HG03045 (cell line): ENCODE measurements around the gene SUPT3H.

Experiments used
- ATAC-seq: cut with Tn5 transposase; IDR thresholded peaks from one replicate; pipeline ENCODE4 v1.9.1; 2021; ENCODE audit warnings: mild to moderate bottlenecking, moderate library complexity; ENCODE audit not compliant: unreplicated experiment

The SUPT3H gene

DNA sequence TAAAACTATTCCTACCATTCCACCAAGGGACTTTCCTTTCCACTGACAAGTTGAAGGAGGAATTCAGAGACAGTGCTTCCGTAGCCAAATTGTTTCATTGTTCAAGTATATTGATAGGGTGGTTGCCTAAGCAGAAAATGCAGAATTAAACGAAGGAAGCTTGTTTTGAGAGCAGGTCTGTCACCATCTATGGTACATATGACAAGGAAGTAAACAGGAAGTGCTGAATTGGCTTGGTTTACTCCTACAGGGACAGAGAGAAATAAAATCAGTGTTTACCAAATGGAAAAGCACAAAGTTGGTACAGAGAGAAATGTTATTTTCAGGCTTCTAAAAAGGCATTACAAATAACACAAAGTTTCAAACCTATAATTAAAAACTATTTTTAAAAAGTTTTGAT, 568.5 kb downstream of the SUPT3H start:
- ATAC-seq: no peak

DNA sequence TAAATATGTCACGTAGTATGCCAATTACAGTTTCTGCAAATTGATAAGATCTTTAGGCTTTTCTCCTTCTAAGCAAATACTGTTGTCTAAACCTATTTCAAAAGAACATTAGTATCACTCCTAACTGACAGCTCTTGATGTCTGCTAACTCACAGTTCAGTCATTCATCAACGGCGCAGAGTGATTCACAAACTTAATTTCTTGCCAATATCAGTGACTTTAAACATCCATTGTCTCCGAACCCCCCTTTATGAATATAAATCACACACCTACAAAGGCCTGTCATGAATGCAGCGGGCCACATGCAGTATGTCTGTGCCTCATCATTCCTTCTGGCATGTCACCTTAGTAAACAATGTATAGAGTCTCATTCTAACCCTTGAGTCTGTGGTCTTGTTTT, 569.6 kb downstream of the SUPT3H start:
- ATAC-seq: no peak

DNA sequence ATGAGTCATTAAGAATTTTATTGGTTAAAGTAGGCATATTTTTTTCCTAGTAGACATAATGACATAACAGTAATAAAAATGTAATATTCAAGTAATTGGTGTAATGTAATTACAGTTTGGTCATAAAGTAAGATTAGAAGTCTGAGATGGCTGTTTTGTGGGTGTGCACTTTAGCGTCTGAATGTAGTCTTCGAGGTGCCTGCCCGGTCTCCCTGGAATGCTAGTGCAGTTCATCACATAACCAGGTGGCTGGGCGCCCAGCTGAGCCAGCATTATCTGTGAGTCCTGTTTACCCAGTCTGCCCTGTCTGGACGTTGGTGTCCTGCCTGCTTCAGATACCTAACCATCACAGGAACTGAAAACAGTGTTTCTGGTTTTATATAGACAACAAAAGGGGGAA, 571.1 kb downstream of the SUPT3H start:
- no peak for ATAC-seq

DNA sequence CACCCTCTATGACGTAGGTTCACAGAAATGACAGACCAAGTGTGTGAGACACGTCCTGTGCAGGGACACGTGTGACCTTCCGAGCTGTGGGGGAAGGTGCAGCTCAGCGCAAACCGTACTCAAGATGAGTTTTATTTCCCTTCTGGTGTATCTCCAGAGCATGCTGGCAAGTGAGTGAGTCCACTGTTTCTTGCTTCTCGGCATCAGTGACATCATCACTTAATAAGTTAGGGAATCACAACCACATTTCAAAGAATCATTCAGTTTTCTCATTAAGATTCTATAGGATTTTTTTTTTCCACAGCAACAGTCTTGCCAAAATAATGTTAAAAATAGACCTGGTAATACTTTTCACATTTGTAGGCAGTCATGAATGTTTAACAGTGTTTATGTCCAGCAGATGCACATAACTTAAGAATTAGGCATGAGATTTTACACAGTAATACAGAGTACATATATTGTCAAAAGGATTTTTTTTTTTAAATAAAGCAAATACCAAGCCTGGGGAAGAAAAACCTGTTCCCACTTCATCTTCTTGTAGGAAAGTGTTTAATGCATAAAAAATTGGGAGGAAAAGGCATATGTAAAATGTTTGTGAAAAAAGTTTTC, 572.4 kb downstream of the SUPT3H start:
- no peak for ATAC-seq

DNA sequence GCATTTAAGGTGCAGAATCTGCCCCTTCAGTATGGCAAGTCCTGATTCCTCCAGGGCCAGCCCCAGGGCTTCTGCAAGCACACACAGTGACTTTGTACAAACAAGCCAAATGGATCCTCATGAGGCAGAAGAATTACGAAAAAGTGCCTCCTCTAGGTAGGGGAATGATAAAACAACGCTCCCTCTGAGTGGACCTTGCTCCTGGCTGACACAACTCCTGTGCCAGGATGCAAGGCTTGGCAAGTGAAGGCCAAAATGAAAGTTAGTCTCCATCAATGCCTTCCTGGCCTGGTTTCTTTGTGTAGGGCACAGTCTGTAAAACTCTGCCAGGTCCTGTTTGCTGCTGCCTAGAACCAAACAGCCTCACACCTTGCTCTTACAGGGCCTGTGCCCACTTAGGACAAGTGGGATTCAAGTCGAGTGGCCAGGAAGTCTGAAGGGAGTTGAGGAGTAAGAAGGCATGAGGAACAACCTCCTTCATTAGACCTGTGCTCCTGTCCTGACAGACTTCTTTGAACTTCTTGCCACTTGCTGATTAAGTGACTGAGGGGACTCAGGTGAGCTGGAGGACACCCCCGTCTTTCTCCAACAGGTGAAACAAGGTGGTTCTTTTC, 573.1 kb downstream of the SUPT3H start:
- ATAC-seq: no peak

DNA sequence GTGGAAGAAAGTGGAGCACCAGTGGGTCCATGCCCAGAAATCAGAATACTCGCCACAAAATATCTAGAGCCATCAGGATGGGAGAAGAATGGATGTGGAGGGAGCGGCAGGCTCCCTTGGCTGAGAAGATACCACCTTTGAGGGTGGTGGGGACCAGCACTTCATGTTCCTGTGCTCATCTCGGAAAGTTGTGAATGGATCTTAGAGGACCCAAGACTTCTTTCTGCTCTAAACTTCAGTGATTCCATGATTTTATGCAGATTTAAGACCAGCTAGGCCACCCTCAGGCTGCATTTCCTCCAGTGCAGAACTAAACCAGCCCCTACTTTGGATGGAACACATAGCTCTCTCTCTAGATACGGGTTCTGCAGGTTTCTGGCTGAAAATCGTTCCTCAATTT, 573.7 kb downstream of the SUPT3H start:
- no peak for ATAC-seq

DNA sequence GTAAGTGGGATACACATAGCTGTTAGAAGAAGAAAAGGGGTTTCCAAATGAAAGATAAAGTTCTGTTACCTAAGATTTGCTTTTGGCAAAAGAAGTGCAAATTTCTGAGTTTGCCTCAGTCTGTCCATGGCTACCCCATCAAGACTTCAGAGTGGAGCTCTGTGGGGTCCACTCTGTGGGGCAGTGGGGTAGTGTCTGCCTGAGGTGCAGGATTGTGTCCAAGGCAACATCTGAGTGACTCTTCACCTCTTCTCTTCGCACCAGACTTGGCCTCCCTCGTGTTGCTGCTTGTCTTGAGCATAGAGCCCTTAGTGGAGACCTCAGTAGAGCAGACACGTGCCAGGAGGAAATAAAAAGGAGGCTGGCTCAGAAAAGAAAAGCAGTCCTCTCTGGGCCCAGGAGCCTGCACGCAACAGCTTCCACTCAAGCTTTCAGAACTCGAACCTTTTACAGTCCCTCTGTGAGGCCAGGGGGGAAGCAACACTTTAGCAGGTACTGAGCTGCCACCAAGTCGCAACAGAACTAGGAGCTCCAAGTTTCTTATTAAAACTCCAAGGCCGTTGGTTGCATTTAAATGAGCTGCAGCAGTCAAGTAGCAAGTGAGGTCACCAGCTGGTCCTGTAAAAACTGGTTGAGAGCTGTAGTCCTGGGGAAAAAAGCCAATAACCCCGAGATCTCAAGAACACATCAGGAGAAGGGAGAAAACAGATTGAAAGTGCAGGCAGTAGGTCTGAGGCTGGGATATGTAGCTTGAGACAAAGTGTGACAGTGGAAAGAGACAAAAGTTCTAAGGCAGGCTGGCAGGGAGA, 576.7 kb downstream of the SUPT3H start:
- no peak for ATAC-seq

DNA sequence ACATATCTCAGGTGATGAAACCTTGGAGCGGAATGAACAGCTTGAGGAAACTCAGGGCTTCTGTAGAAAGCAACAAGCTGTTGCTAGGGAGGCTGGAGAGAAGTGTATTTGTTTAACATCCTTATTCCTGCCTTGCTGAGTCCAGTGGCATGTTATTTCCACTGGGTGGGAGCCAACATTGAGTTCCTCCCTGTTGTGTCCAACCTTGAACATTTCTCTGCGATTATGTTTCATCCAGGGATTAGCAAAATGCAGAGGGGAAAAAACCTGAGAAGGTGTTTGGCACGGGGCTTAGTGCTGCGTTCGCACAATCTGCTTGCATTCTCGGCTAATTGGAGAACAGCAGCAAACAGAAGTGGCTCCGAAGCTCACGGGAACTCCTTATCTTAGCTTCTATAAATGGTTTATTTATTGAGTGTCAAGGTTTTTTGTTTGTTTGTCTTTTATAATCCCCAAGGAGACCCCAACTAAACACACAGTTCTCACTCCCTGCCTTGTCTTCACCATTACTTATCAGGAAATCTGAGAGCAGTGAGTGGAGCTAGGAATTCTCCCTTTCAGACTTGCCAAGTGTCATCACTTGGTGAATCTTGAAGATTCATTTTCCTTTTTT, 577.5 kb downstream of the SUPT3H start:
- ATAC-seq: no peak

DNA sequence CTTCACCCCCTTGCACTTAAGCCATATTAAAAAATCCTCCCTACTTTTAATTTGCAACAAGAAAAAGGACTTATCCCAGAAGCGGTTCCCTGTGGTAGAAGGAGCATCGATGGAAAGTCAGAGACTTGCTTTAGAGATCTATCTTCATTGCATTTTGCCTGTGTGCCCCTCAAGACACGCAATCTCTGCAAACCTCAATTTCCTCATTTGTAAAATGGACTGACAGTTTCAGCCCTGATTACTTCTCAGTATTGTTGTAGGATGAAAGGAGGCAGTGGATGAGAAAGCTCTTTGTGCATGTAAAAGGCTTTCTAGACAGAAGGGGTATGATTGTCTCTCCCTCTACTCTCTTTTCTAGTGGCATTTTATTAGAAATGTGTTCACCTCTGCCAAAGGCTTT, 580.0 kb downstream of the SUPT3H start:
- no peak for ATAC-seq

DNA sequence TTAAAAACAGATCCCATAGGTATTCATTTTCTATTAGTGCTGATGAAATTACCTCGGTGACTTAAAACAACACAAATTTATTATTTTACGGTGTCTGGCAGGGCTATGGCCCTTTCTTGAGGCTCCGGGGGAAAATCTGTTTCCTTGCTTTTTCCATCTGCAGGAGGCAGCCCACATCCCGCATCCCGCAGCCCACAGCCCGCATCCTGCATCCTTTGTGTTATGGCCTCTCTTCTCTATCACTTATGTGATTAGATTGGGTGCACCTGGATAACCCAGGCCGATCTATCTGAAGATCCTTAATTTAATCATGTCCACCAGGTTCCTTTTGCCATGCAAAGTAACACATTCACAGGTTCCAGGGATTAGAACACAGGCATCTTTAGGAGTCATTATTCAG, 582.4 kb downstream of the SUPT3H start:
- ATAC-seq: no peak

DNA sequence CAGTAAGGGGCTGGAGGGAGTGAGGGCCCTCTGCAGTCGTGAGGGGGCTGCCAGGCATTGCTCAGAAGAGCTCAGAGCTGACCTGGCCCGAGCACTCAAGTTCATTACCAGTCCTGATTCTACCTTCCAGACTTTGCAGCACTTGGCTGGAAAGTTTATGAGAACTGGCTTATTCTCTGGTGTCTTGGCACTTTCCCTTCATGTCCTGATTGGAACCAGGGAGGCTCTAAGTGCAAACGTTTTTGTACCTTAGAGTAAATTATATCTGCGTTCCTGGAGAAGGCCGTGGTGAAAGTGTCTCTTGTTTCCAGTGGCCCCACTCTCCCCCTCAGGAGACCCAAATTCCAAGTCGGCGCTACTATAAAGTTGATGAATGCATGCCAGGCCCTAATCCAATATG, 587.9 kb downstream of the SUPT3H start:
- no peak for ATAC-seq

DNA sequence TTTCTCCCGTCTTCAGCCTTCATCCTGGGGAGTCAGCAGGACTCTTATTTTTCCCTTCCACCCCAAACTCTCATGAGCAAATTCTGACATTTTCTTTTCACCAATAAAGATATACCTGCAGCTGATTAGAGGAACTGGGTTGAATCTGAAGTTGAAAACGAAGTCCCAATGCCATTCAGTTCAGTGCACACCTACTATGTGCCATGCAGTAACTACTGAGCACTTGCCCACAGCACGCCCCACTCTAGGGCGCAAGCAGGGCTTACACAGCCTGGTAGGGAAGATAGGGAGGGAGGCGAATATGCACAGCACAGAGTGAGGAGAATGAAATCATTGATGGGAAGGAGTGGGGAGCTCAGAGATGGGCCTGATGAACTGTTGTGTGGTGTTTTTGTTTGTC, 588.7 kb downstream of the SUPT3H start:
- ATAC-seq: no peak

DNA sequence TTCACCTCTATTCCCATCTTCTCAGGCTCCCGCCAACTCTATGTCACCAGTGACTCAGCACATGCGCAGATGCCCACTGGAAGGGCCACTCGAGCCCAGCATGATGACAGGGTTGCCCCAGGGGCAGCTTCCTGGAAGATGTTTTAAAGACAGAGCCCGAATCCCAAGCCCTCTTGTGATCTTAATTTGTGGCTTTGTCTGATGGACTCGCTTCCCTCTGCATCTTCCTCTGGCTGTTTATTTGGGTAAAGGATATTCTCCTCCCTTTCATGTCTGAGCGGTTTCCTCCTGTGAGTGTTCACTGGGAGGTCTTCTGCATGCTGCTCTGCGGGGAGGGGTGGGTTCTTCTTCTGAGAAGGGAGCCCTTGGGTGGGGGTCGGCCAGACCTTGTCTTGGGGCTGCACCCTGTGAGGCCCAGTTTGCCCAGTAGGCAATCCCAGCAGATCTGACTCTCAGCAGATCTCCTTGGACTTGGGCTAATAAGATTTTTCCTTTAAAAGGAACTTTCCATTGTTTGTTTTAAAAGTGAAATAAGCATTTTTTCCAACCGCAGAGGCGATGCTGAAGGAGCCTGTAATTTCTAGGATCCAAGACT, 589.2 kb downstream of the SUPT3H start:
- ATAC-seq: no peak

DNA sequence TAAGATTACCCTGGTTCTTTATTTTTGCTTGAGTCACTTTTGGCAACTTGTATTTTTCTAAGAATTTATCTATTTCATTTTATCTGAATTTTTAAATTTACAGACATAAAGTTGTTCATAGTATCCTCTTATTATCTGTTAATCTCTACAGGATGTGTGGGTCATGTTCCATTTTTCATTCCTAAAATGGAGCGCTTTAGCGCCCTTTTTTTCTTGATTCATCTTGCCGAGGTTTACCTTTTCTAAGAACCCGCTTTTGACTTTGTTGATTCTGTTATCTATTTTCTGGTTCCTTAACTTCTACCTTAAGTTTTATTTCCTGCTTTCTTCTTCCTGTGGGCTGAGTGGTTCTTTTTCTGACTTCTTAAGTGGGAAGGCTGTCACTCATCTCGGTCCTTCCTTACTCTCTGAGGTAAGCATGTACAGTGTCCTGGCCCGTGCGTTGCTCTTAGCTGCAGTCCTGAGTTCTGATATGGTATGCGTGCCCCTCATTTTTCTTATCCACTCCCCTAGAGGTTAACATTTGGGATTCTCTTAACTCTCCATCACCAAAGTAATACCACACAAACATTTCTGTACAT, 590.4 kb downstream of the SUPT3H start:
- ATAC-seq: no peak

DNA sequence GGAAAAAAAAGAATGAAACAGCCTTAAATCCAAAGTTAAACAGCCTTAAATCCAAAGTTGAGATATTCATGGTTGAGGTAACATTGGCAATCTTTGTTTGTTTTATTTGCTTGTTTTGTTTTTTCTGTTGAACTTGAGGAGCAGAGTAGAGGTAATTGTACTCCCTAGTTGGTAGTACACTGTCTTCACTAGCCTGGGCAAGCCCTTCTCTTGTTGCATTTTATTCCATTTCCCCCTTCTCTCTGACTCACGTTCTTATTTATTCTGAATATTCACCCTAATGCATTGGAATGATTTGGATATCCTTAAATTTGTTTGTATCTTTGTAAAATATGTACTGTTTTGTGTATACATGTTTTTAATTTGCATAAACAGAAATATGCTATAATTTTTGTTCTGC, 592.6 kb downstream of the SUPT3H start:
- ATAC-seq: no peak

DNA sequence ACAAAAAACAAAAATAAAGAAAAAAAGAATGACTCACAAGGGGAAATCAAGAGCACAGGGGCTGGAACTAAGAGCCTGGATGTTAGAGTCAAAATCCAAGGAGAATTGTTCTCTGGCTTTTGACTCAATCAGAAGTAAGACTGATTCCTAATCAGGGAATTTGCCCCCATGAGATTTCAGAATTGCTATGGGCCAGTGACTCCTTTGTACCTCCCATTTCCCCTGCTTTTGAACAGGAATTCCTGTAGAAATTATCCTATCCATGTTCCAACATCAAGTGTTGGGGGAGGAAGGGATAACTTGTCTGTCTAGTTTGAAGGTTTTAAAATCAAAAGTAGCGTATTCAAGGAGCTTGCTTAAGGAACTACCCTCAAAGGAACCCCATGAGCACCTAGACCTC, 593.5 kb downstream of the SUPT3H start:
- ATAC-seq: no peak

DNA sequence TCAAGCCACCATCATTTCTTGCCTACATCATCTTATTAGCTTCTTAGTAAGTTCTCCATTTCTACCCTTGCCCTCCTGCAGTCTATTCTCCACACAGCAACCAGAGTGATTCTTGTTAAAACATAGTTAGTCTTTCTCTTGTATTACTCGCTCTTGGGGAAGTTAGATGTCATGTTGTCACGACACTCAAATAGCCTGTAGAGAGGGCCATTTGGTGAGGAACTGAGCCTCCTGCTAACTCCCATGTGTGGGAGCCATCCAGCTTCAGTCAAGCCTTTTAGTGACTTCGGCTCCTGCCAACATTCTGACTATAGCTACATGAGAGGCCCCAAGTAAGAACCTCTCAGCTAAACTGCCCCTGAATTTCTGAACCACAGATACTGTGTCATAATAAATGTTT, 594.8 kb downstream of the SUPT3H start:
- ATAC-seq: no peak

DNA sequence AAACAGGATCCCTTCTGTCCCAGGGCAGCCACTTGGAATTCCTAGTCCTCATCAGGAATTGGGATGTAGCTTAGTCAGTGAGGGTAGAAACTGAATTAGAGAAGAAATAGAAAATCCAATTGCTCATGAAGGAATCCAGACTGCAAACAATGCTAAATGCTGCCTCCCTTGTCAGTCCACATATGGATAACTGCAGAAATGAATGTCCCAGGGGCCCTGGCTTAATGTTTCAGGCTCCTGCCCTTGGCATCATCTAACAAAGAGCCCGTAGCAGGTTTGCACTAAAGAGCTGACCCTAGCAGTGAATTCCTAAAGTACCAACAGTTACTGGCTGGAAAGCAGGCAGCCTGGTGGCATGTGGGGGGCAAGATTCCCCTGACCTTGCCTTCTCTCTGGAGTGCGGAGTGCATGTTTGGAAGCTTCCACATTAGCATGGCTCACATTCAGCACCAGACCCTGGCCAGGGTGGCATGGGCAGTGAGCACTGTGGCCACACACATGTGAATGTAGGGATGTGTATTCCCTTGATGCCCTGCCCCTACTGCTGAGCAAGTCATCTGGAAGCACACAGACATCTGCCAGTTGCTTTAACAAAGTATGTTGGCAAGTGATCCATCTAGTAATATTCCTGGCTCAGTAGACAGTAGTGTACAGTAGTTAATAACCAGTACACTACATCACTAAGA, 595.7 kb downstream of the SUPT3H start:
- no peak for ATAC-seq

DNA sequence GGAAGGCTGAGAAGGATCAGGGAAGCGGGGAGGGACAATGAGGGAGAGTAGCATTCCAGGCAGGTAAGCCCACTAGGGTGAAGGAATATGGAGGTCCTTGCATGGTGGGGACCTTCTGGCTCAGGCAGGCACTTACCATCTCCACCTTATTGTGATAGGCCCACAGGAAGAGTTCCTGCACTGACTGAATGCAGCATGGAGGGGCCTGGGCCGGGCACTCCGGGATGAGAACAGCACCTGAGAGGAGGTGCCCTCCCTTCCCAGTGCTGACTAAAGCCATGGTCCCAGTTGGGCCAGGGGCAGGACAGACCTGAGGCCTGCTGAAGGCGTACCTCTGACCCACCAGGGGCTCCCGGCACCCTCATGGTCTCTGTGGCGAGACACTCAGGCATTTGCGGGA, 597.6 kb downstream of the SUPT3H start:
- no peak for ATAC-seq

DNA sequence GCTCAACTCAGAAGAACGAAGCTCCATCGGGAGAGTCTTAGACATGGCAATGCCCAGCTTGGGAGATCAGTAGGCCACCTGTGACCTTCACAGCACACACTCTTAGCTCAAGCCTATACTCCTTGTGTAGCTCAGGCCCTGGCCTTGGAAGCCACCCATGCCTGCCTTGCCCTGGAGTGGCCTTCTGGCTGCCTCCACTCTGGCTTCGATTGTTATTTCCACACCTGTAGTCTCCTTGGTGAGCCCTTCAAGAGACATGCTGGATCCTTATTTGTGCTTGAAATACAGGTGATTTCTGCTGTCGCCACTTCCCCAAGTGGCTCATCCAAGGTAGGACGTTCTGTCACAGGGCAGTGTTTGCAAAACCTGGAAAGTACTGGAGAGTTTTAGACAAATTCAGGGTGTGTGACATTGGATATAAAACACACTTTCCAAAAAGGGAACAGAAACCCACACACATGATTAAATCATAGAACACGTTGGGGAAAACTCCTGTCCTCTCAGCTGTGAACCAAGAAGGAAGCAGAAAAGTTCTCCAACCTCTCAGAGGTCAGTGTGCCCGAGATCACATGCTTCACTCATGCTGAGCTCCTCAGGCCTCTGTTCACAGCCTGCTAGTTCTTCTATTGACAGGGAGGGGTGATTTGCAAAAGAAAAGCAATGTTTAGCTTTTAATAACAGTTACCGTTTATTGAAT, 598.5 kb downstream of the SUPT3H start:
- ATAC-seq: no peak
